GM18505 (cell line): ENCODE data around the gene IPO4.
A peak's percentile ranks its signal among the peaks of the same experiment; 100 is the strongest.

Experiments
- ATAC-seq: cut with Tn5 transposase; IDR thresholded peaks from one replicate; pipeline ENCODE4 v1.9.1; 2021; ENCODE audit not compliant: unreplicated experiment
- POLR2A ChIP-seq: IDR thresholded peaks from 4 replicates; pipeline ENCODE4 v1.6.1; 2011; ENCODE audit warnings: borderline replicate concordance; ENCODE audit not compliant: insufficient read depth, insufficient read length; ENCODE audit errors: extremely low read depth

Gene IPO4

GRCh38 chr14:24188251-24189058 lies at the start of gene IPO4:
TSS of gene IPO4 (minus strand) at chr14:24188816. CDS start at chr14:24188787, 29 bp downstream.
- ATAC-seq, result peak; percentile 86
- TF ChIP-seq POLR2A, result peak; percentile 88

- no peak for ATAC-seq
- no peak for TF ChIP-seq POLR2A
Observed at GRCh38 chr14:24238123-24238522, 49.5 kb upstream of the IPO4 start.

GRCh38 chr14:24237463-24237955 lies 48.9 kb upstream of the IPO4 start:
- no peak for TF ChIP-seq POLR2A
- ATAC-seq, result no peak

DNA sequence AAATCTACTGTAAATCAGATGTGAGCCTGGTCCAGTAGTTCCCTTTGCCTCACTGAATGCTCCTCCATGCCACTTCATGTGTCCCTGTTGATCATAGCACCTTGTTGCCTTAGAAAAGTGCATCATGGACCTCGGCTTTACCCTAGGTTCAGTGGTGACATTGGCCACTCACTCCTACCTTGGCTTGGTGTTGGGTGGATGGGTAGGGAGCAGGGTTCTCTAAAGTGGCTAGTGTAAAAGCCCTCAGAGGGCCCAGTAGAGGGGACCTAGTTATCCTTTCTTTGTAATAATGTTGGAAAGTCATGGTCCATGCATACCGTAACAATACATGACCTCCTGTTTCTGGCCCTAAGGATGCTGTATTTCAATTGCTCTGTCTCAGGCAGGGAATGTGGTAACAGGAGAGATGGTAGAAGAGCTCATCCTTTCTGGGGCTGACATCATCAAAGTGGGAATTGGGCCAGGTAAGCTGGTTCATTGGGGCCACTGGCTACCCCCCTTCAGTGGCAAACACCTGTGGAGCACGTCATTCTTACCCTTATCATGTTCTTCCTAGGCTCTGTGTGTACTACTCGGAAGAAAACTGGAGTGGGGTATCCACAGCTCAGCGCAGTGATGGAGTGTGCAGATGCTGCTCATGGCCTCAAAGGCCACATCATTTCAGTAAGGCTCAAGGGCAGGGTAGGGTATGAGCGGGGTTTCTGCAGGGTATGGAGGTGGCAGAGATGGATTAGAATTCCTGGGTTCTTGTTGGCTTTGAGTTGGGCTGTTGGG lies 48.3 kb upstream of the IPO4 start:
- TF ChIP-seq POLR2A, result no peak
- no peak for ATAC-seq

DNA sequence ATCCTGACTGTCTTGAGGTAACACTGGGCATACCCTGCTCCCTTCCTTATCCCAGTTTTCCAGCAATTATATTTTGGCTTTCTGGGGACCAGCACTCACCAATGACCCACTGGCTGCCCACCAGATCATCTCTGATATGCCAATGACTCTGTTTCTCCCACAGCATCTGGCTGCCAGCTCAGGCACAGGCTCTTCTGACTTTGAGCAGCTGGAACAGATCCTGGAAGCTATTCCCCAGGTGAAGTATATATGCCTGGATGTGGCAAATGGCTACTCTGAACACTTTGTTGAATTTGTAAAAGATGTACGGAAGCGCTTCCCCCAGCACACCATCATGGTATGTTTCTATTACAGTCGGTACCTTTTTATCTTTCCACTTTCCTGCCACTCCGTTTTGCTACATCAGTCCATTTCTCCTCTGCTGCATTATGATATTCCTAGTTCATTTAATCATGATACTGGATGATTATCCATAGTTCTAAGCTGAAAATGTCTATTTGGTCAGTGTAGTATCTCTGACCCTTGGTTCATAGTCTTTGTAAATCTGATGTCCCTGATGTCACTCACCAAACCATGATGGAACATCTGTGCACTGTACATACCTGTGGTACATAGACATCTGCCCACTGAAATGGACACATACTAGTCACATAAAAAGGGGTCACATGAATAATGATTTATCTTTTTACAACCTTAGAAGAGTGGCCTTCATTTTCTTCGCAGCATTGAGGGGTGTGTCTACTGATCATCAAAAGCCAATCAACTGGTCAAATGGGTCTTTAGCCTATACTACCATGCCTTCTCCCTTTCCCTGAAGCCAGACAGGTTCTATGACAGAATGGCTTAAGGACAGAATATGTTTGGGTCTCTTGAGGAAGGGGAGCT lies 47.4 kb upstream of the IPO4 start:
- no peak for ATAC-seq
- TF ChIP-seq POLR2A, result no peak

DNA sequence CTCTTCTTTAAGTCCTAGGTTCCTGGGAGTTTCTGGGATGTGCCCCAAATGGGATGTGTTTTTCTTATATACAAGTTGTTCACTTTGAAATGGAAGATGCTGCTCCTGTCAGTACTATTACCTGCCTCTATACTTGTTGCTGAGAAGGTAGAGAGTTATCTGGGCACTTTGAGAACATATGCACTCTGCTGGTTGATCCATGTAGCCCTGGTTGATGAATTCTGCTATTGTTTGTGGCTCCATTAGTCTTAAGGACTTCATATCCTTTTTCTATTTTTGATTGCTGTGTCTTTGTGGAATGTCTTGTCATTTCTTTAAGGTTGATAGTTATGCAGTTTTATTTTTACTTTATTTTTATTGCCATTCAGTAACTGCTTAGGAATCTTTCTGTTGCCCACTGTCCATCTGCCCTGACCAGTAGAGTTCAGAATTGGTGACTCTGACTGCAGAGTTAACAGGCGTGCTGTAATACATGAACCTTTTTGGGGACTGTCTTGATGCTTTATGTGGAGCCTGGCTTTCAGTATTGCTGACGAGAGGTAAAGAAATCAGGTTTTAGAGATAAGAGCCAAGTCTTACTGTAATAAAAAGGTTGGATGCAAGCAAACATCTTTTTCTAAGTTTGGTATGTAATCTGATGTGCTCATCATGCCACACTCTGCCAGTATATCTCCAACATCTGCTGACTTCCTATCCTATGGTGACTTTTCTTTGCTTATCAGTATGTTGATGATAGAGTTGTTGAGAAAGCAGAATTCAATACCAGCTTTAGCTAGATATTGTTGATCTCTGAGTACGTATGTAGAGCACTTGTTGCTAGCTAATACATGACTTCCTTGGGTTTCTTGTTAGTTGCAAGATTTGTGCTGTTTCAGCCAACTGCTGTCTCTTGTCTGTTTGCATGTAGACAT lies 45.7 kb upstream of the IPO4 start:
- TF ChIP-seq POLR2A, result peak; percentile 11
- ATAC-seq, result no peak

- ATAC-seq, result no peak
- TF ChIP-seq POLR2A, result no peak
Observed at GRCh38 chr14:24233538-24233866, 44.9 kb upstream of the IPO4 start.

- peak; percentile 54 for ATAC-seq
- TF ChIP-seq POLR2A, result peak; percentile 46
Observed at GRCh38 chr14:24232645-24233537, 44.3 kb upstream of the IPO4 start, which contains the start of gene GMPR2. TSS of gene GMPR2 (plus strand) at chr14:24232929. CDS start at chr14:24233254, 325 bp downstream.

- peak; percentile 72 for ATAC-seq
- peak; percentile 61 for TF ChIP-seq POLR2A
Observed at GRCh38 chr14:24232121-24232644, 43.6 kb upstream of the IPO4 start, which contains the start of gene NEDD8. TSS of gene NEDD8 (minus strand) at chr14:24232367. CDS start at chr14:24232267, 100 bp downstream.

- ATAC-seq, result peak; percentile 4
- TF ChIP-seq POLR2A, result no peak
Observed at GRCh38 chr14:24231263-24232120, 42.9 kb upstream of the IPO4 start.
